Left renal cortex interstitium (tissue), 4 donors: ENCODE measurements around the gene AGAP1. TPM values are rescaled to one million over a fixed set of nuclear protein-coding genes. Genes with fewer than 3 reads are reported as not detected.

Experiments
- DNase-seq, 4 donors: peaks; one replicate each; pipeline ENCODE4 v3.0.0-alpha.2; 2013; ENCODE audit warnings: low read depth in 4 of 4, low spot score in 2 of 4, missing footprints in 1 of 4
- polyA plus RNA-seq, 4 donors: library from polyadenylated mRNA; unstranded; fragments of 120-200 nt; gene quantifications; one replicate each; pipeline ENCODE4 v1.2.1, GENCODE V29; 2013; ENCODE audit not compliant: insufficient read length in 4 of 4

Gene AGAP1
- polyA plus RNA-seq, 4 donors, result 18.1 to 22.7 (median 19.7) TPM

GRCh38 chr2:235721625-235722024, 227.8 kb downstream of the AGAP1 start:
- no peak for DNase-seq

DNA sequence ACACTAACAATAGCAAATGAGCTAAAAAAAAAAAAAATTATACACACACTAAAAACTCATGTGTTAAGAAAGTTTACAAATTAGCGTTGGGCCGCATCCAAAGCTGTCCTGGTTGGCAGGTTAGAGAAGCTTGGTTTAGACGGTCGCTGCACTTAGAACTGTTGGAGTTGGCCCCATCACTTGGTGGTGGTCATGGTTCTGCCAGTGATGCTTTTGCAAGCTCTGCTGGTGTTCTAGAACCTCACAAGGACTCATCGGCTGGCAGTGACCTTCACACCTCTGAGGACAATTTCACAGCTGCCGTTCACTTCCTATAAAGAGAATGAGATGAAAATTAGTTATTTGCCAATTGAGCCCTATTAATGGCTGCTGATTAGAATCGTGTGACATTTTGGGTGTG, 229.0 kb downstream of the AGAP1 start:
- DNase-seq, result no peak

DNA sequence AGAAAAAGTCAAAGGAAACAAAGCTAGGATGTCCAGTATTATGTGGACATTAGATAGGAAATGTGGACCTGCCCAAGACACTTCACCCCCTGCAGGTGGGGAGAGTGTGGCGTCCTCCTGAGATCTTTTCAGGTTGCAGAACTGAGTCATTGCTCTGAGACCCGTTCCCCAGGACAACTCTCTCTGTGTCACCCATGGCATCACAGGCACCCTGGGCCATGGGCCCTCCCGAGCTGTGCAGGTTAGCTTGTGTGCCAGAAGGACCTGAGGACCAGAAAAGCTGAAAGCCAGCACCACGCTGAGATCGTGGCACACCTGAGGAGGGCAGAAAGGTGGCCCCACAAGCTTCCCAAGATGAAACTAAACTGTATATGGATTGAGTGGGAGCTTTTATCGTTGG, 229.5 kb downstream of the AGAP1 start:
- no peak for DNase-seq

- no peak for DNase-seq
Measured at GRCh38 chr2:235723811-235724465, 230.1 kb downstream of the AGAP1 start.

DNA sequence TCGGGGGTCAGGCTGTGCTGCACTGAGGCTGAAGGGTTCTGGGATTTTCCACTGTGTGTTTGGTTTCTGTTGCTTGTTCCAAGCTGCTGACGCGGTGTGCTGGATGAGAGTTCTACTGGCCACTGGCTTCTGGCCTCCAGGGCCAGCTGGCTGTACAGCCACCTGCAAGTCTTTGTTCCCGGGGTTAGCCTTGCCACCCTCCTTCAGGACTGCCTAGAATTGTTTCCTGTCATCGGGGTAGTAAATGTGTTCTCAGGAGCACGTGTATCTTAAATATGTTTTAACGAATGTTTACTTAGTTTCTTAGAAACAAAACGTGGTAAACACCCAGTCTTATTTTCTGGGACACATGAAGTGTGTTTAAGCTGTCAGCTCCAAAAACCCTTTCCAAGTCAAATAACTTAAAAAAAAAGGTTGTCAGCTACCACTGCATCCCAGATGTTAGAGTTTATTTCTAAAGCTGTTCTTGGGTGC, 231.2 kb downstream of the AGAP1 start:
- peak in 2 of 4 donors; percentile 11 to 29 for DNase-seq

DNA sequence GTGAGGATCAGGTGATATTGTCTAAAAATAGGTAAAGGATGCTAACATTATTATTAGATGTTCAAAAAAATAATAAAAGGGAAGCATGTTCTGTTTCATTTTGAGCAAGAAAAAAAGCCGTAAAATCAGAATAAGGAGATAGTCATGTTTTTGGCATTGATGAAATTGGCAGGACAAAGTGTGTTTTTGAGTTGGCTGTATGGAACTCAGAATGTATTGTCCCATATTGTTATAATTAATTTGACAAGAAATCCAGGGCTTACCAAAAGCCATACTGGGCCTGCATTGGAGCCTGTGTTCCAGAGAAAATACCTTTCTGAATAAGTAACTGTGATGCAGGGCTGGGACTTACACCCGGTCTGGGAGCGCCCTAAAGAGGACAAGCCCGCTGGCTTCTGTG, 232.0 kb downstream of the AGAP1 start:
- DNase-seq, result no peak

GRCh38 chr2:235726554-235726953, 232.7 kb downstream of the AGAP1 start:
- no peak for DNase-seq

DNA sequence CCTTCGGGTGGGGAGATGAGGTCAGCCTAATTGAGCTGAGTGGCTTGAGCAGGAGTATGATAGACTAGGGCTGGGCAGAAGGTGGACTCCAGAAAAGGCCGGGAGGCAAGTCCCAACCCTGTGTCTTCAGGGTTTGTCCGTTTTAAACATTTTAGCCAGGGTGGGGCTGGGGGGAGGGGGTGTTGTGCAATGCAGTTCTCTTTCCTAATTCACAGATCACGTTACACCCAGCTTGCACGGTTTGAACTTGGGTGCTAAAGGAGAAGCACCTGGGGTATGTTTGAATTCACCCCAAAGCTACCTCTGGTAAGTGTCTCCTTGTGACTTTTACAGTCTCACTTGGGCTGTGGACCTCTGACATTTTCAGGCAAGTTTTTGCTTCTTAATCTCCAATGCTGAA, 233.3 kb downstream of the AGAP1 start:
- no peak for DNase-seq

GRCh38 chr2:235727891-235728799, 234.3 kb downstream of the AGAP1 start:
- no peak for DNase-seq

GRCh38 chr2:235728800-235729556, 235.1 kb downstream of the AGAP1 start:
- DNase-seq, result no peak

DNA sequence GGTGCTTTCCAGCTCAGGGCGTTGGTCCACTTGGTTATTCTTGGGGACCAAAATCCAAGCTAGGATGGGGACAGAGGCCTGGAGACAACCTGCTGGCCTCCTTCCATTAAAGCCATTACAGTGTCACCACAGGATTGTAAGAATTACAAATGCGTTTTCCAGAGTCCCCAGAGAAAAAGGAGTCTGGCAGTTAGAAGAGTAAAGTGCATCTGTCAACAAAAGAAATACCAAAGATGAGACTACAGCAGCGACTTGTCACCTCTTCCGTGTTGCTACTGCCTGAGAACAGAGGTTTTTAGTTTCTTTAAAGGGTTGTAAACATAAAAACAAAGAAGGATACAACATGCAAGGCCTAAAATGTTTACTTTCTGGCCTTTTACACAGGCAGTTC, 235.7 kb downstream of the AGAP1 start:
- DNase-seq, result no peak

DNA sequence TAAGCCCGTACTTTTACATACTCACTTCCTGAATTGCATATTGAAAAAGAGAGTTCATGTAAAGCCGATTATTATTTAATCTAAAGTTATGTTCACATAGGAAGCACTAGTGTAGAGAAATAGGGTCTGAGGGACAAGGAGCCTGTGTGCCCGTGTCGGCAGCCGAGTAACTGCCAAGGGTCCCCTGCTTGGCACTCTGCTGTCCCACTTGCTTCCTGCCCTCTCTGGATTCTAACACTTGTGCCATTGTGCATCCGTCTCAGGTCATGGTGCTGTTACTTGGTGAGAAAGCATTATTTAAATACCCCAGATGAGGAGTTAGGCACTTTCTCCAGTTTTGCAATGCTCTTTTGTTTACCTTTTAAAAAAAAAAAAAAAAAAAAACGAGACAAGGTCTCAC, 236.3 kb downstream of the AGAP1 start:
- DNase-seq, result no peak

GRCh38 chr2:235733761-235734160, 239.9 kb downstream of the AGAP1 start:
- DNase-seq, result no peak

GRCh38 chr2:235734168-235734567, 240.3 kb downstream of the AGAP1 start:
- DNase-seq, result no peak

GRCh38 chr2:235734688-235735231, 240.9 kb downstream of the AGAP1 start:
- DNase-seq, result no peak

- DNase-seq, result no peak
Measured at GRCh38 chr2:235737396-235737795, 243.6 kb downstream of the AGAP1 start.

DNA sequence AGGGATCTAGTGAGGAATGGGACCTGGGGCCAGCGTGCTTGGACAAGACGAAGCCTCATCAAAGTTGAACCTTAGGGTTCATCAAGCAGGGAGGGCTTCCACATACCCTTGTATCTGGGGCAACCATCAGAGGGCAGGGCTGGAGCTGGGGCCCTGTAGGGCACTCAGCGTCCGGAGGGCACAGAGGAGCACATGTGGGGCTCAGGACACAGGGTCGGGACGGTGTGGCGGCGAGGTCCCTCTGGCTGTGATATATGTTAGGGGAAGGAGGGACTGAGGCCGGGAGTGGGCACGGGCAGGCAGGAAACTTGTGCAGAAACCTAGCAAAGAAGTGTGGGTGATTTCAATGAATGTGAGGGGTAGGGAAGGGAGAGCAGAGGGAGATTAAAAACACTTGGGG, 244.0 kb downstream of the AGAP1 start:
- DNase-seq, result no peak

DNA sequence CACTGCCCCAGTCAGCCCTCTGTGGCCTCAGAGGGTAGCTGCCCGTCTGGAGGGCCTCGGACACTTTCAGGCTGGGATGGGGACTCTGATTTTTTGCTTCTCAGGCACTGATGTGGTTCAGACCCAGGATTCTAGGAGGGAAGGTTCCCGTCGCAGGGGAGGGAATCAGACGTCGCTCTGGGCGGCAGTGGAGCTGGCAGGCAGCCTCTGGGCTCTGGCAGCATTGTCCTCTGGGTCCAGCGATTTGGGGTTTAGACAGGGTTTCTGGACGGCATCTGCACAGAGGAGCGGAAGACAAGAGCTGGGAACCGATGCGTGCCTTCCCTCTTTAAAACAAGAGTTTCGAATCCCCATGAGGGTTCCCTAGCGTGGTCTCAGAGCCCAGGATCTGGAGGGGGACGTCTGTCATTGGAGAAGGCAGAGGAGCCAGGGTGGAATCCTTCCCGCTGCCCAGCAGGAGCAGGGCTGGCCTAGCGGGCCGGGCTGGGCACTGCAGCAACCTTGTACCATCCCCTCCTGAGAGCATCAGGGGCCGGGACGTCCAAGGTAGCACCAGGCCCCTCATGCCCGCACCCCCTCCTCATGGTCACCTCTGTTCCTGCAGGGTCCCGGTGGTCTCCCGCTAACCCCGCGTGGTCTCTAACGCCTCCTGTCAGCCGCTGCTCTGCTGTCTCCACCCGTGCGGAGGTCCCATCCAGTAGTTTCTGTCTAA, 246.0 kb downstream of the AGAP1 start:
- no peak for DNase-seq

DNA sequence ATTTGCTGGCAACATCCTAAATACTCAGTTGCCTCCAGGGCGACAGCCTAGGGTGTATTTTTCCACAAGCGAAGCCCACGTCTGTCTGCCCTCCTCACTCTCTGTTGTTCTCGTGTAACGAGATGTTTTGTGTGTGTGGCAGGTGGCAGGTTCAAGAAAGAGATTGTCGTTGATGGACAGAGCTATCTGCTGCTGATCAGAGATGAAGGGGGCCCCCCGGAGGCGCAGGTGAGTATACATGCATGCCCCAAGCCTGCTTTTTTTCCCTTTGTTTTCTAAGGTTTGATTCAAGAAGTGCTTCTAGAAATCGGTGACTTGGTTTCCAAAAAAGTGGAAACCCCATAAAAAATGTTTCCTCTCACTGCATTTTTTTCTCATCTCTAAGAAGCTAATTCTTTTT, 247.0 kb downstream of the AGAP1 start:
- no peak for DNase-seq

DNA sequence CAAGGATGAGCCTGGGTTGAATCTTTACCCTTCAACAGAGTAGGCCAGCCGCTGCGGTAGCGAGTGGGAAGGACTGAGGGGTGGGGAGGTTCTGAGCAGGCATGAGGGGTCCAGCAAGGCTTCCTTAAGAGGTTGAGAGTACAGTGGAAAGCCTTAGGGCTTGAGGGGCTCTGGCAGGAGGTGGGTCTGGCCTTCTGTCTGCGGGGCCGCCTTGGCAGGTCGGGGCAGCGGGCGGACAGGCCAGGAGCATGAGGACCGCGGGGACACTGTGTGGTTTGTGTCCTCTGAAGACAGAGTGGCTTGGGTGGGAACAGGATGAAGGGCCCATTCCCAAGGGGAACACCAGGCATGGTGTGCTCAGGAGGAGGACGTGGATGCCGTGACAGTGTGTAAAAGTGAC, 250.3 kb downstream of the AGAP1 start:
- DNase-seq, result no peak
